CD4-positive, alpha-beta T cell treated with Interleukin-4 for 4 hours (primary cell): ENCODE measurements around the gene VPS26B.
"Not testable (repeated sequence)": the region's sequence is repeated elsewhere in the genome, so short reads cannot be mapped to it uniquely, and the experiment has no call there.

Source experiments
- DNase-seq: peaks from one replicate; pipeline ENCODE4 v3.0.0-alpha.2; 2020

Gene VPS26B

GRCh38 chr11:134283461-134284230 lies 59.2 kb downstream of the VPS26B start:
- DNase-seq, result no peak

DNA sequence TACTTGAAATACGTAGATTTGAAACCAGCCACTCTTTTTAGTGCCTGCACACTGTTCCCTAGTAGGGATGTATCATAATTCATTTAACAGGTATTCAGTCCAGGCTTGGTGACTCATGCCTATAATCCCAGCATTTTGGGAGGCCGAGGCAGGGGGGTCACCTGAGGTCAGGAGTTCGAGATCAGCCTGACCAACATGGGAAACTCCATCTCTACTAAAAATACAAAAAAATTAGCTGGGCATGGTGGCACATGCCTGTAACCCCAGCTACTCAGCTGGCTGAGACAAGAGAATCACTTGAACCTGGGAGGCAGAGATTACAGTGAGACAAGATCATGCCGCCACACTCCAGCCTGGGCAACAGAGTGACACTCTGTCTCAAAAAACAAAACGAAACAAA lies 59.9 kb downstream of the VPS26B start:
- not testable (repeated sequence) for DNase-seq

DNA sequence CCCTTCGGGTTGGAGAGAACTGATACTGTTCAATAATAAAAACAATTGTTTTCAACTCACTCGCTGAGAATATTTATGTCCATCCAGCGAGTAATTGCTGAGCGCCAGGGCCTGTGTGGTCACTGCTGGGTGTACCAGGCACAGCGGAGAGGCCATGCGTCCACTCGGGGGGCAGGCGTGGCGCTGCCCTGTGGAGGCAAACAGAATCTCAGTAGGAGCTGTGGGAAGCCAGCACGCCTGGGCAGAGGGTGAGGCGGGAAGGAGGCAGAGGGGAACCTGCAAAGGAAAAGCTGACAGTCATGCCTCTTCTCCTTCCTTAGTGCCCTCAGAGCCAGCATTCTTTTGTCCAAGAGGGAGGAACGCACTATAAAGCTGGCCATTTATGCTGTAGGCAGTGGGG lies 63.1 kb downstream of the VPS26B start:
- no peak for DNase-seq

DNA sequence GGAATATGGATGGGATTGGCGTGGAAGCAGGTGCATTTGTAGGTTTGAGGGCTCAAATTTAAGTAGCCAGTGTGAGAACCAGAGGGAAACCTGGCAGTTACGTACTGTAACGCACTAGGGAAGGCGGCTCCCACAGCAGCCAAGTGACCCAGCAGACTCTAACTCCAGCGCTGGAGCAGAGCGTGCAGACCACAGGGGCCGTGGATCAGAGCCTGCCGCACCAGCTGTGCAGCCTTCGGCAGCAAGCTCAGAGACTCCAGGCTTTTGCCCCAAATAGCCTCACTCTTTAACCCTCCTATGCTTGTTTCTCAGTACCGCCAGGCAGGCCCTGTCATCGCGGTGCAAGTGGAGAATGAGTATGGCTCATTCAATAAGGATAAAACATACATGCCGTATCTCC lies 64.0 kb downstream of the VPS26B start:
- no peak for DNase-seq

GRCh38 chr11:134289167-134289566 lies 64.7 kb downstream of the VPS26B start:
- no peak for DNase-seq

DNA sequence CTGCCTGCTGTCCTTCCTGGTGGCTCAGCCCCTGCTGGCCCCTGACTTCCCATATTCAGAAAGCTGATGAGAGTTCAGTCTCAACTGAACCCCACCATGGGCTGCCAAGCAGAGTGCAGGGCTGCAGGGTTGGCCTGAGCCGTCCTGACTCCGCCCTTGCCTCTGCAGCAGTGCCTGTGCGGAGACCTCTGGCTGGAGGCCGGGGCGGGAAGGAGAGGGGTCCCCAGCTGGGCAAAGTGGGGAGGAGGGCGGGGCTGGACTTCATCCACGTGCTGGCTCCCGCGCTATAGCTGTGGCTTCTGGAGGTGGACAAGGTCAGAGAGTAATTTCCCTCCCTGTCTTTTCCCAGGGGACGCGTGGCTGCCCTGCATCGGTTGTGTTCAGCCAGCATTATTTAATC lies 65.3 kb downstream of the VPS26B start:
- DNase-seq, result no peak

DNA sequence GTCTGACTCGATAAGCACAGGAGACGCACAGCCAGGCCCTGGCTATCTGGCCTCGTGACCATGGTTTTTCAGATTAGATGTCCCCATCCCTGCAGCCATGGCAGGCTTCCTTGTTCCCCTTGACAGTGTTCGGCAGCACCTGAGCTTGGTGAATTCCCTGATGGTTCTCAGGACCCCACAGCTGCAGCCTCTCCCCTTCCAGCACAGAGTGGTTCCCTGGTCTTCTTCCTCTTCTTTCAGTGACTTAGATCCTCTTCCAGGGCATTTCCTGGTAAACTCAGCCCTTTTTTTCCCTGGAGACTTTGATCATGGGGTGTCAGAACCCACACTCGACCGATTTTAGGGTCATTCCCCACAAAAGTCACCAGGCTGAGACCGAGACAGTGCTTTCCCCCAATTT lies 66.2 kb downstream of the VPS26B start:
- no peak for DNase-seq

GRCh38 chr11:134291196-134291595 lies 66.7 kb downstream of the VPS26B start:
- no peak for DNase-seq

- no peak for DNase-seq
Observed at GRCh38 chr11:134292661-134293060, 68.2 kb downstream of the VPS26B start.

DNA sequence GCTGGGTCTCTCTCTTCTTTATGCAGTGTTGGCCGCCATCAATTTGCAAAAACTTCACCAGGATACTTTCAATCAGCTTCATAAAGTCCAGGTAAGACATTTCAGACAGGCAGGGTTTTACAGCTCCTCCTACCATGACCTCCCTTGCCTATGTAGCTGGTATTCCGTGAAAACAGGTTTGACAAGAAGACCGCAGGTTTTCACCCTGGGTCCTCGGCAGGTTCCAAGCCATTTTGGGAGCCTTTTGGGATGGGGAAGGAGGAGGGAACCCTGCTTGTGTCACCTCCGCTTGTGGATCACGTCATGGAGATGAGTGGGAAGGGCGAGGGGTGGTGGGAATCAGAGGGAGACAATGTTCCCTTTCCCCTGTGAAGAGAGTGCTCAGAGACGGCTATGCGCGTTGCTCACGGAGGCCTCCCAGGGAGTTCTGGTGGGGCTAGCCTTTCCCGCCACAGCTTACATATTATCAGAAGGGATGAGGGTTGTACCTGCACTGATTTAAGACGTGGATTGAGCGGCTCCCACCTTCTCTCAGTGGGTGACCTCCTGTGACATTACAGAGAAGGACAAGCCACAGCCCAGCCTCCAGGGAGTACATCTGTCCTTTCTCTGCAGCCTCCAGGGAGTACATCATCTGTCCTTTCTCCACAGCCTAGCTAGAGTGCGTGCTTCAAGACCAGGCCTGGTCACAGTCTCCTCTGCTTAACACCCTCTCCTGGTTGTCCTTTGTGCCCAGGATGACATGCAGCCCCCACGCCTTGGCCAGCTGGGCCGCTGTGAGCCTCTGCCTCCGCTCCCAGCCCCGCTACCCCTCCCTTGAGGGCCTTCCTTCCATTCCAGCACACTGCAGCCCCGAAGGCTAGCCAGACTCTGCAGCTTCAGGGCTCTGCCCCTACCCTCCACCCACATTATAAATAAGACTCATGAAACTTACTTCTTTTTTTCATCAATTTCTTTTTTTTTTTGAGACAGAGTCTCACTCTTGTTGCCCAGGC lies 68.9 kb downstream of the VPS26B start:
- DNase-seq, result no peak

GRCh38 chr11:134294664-134295063 lies 70.2 kb downstream of the VPS26B start:
- DNase-seq, result no peak
